HG03039 (cell line): ENCODE results near the gene PIK3CB.
"Not testable (repeated sequence)": the region's sequence is repeated elsewhere in the genome, so short reads cannot be mapped to it uniquely, and the experiment has no call there.

Experiments
- ATAC-seq: cut with Tn5 transposase; IDR thresholded peaks from one replicate; pipeline ENCODE4 v1.9.1; 2021; ENCODE audit warnings: mild to moderate bottlenecking, moderate library complexity; ENCODE audit not compliant: unreplicated experiment

The PIK3CB gene

GRCh38 chr3:138629526-138629925 is 205.2 kb downstream of the PIK3CB start:
- ATAC-seq, result no peak

- no peak for ATAC-seq
Observed at GRCh38 chr3:138625707-138626365, 208.9 kb downstream of the PIK3CB start.

- no peak for ATAC-seq
Observed at GRCh38 chr3:138624518-138624917, 210.2 kb downstream of the PIK3CB start.

- ATAC-seq, result no peak
Observed at GRCh38 chr3:138620431-138620830, 214.3 kb downstream of the PIK3CB start.

GRCh38 chr3:138615462-138615861 is 219.3 kb downstream of the PIK3CB start:
- ATAC-seq, result no peak

GRCh38 chr3:138609898-138610266 is 224.8 kb downstream of the PIK3CB start:
- ATAC-seq, result no peak

- ATAC-seq, result peak; percentile 68
Observed at GRCh38 chr3:138608322-138609135, 226.2 kb downstream of the PIK3CB start, which contains the start of gene FAIM. TSS of gene FAIM (plus strand) at chr3:138608771. CDS start at chr3:138619727, 10,956 bp downstream.

GRCh38 chr3:138604106-138604595 is 230.6 kb downstream of the PIK3CB start:
- not testable (repeated sequence) for ATAC-seq
